ENCODE results near the gene IL7R. TPM values are rescaled to one million over a fixed set of nuclear protein-coding genes. Genes with fewer than 3 reads are reported as not detected.

IL7R gene
- total RNA-seq, 4 donors from 2014 or later: 4.4 to 19.1 (median 11.1) TPM

- no peaks in the 10 kb centered on the region for H3K9me3 ChIP-seq
- no peak for DNase-seq
- intact Hi-C loops (cut with DNase I): no loop called here
- no peak overlapping the region for H3K4me3 ChIP-seq
- no peaks in the 10 kb centered on the region for H3K27me3 ChIP-seq
- no peak overlapping the region for H3K27ac ChIP-seq
- 80% methylated on average over 8 of the region's 8 CpGs for WGBS, 2 donors
- H3K36me3 ChIP-seq: no peaks in the 10 kb centered on the region
- peak in 1 of 4 donors; percentile 23 for TF ChIP-seq POLR2A (IDR thresholded peaks at IDR 0.05)
- TF ChIP-seq CTCF (IDR thresholded peaks at IDR 0.05): no peak
- H3K4me1 ChIP-seq: no peaks in the 10 kb centered on the region
These were observed 34.2 kb upstream of the IL7R start for GRCh38 chr5:35822511-35822910.

DNA sequence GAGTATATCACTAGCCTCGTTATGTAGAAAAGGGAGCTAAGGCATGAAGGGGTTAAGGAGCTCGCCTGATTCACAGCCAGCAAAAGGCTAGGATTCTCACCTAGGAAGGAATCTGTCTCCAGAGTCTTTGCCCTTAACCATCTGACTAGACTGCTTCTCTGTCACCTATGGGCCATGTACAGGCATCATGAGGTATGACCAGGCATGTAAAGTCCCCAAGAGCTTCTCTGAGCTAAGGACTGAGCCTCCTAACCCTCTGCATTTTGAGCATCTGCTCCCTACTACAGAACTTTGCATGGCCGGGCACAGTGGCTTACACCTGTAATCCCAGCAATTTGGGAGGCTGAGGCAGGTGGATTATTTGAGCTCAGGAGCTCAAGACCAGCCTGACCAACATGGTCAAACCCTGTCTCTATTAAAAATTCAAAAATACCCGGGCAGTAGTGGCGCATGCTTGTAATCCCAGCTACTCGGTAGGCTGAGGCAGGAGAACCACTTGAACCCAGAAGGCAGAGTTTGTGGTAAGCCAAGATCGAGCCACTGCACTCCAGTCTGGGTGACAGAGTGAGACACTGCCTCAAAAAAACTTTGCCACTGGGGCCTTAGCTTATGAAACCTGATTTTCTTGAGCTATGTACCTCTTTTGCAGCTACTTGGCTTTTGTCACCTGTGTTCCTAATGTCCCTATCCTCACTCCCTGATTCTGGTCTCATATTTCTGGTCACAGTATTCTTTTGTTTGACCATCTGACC is 33.2 kb upstream of the IL7R start:
- Histone ChIP-seq H3K4me1 (no peaks in the 10 kb centered on the region), H3K36me3 (no peaks in the 10 kb centered on the region), H3K27ac (no peak overlapping the region), H3K27me3 (no peaks in the 10 kb centered on the region), H3K9me3 (no peaks in the 10 kb centered on the region), H3K4me3 (no peak overlapping the region)
- 52 to 66% methylated on average over 6 to 7 of the region's 7 CpGs for WGBS, 2 donors
- no peak for DNase-seq
- TF ChIP-seq CTCF (IDR thresholded peaks at IDR 0.05) (no peak), POLR2A (IDR thresholded peaks at IDR 0.05) (no peak)
- intact Hi-C loops (cut with DNase I): no loop called here

- Histone ChIP-seq H3K27ac (no peak overlapping the region), H3K4me3 (no peak overlapping the region), H3K4me1 (no peaks in the 10 kb centered on the region), H3K36me3 (no peaks in the 10 kb centered on the region), H3K27me3 (no peaks in the 10 kb centered on the region), H3K9me3 (no peaks in the 10 kb centered on the region)
- intact Hi-C loops (cut with DNase I): no loop called here
- 67 to 73% methylated on average over 3 of the region's 3 CpGs for WGBS, 2 donors
- no peak for TF ChIP-seq POLR2A (IDR thresholded peaks at IDR 0.05)
- TF ChIP-seq CTCF (IDR thresholded peaks at IDR 0.05): no peak
- no peak for DNase-seq
These were observed 30.6 kb upstream of the IL7R start for GRCh38 chr5:35826056-35826455.

- no peak overlapping the region for H3K4me3 ChIP-seq
- H3K27me3 ChIP-seq: no peaks in the 10 kb centered on the region
- WGBS, 2 donors: 62 to 81% methylated on average over 2 of the region's 2 CpGs
- no peak overlapping the region for H3K27ac ChIP-seq
- intact Hi-C loops (cut with DNase I): no loop called here
- H3K4me1 ChIP-seq: no peaks in the 10 kb centered on the region
- no peaks in the 10 kb centered on the region for H3K9me3 ChIP-seq
- TF ChIP-seq POLR2A (IDR thresholded peaks at IDR 0.05) (no peak), CTCF (IDR thresholded peaks at IDR 0.05) (no peak)
- no peaks in the 10 kb centered on the region for H3K36me3 ChIP-seq
- DNase-seq: no peak
These were observed 30.1 kb upstream of the IL7R start for GRCh38 chr5:35826554-35826953.

DNA sequence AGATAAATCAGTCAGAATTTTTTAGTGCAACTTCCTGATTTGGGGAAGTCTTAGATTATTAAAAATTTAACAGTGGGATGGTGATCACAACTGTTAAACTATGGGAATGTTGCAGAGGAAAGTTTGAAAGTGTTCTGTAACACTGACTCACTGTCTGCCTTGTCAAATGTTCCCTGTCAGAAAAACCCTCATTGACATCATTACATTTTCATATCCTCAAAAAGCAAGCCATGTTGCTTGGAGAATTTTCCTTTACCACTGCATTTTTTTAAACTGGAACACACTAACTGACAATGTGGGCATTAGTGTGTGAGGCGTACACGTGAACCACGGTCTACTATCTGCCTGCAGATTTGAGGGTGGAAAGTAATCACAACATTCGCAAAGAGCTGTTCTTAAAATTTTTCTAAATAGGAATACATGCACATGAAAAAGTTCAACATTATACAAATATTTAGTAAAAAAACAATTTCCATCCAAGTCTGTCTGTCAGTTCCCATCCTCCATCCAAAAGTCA is 28.6 kb upstream of the IL7R start:
- no peak overlapping the region for H3K27ac ChIP-seq
- intact Hi-C loops (cut with DNase I): no loop called here
- DNase-seq: no peak
- H3K9me3 ChIP-seq: no peaks in the 10 kb centered on the region
- TF ChIP-seq CTCF (IDR thresholded peaks at IDR 0.05): no peak
- no peak for TF ChIP-seq POLR2A (IDR thresholded peaks at IDR 0.05)
- H3K27me3 ChIP-seq: no peaks in the 10 kb centered on the region
- H3K4me3 ChIP-seq: no peak overlapping the region
- WGBS, 2 donors: 81 to 82% methylated on average over 4 of the region's 4 CpGs
- H3K36me3 ChIP-seq: no peaks in the 10 kb centered on the region
- no peaks in the 10 kb centered on the region for H3K4me1 ChIP-seq

All from esophagus squamous epithelium (tissue), 5 donors.